H1 (cell line): ENCODE data around the gene PHACTR1. TPM values are rescaled to one million over a fixed set of nuclear protein-coding genes. Genes with fewer than 3 reads are reported as not detected.
A peak's percentile ranks its signal among the peaks of the same experiment; 100 is the strongest.

Source experiments
- CTCF ChIA-PET: fragments of 300-600 bp; sonication (Branson Sonifier 250); formaldehyde crosslinking; loops from one replicate; lab custom pipeline; 2021; ENCODE audit not compliant: partially characterized antibody; lab: Charles Lee
- POLR2A ChIA-PET: fragments of 300-600 bp; sonication (Branson Sonifier 250); formaldehyde crosslinking; loops from one replicate; lab custom pipeline; 2021; ENCODE audit warnings: inconsistent platforms; ENCODE audit not compliant: partially characterized antibody; lab: Charles Lee
- DNase-seq, 2 experiments: peaks; one replicate each; pipeline versions ENCODE4 v3.0.0 to v3.0.0-alpha.2; 2010 to 2022; ENCODE audit warnings: low spot score in 2 of 2, low read depth in 1 of 2, mixed read lengths in 1 of 2
- FAIRE-seq: peaks from 2 replicates; lab custom pipeline; 2011; peaks lifted over from hg19 to GRCh38; lab: Jason Lieb, UNC
- H2AFZ ChIP-seq: 2 replicates; pipeline ENCODE4 v1.8.1; 2012; ENCODE audit warnings: low read length, inconsistent platforms
- H2AK5ac ChIP-seq: 2 replicates; pipeline ENCODE4 v1.6.1; 2013; ENCODE audit warnings: low read depth, low read length
- H2BK120ac ChIP-seq: replicated peaks from 2 replicates; pipeline ENCODE3; 2013; ENCODE audit warnings: low read depth, low read length, inconsistent platforms
- H2BK12ac ChIP-seq: 2 replicates; pipeline ENCODE4 v1.6.1; 2013; ENCODE audit warnings: low read depth, low read length
- H2BK15ac ChIP-seq: 2 replicates; pipeline ENCODE4 v1.6.1; 2013; ENCODE audit warnings: low read length
- H2BK20ac ChIP-seq: 2 replicates; pipeline ENCODE4 v1.6.1; 2013; ENCODE audit warnings: low read length
- H2BK5ac ChIP-seq: 2 replicates; pipeline ENCODE4 v1.6.1; 2013; ENCODE audit warnings: low read depth, low read length
- H3K14ac ChIP-seq: 2 replicates; pipeline ENCODE4 v1.6.1; 2013; ENCODE audit warnings: inconsistent platforms; ENCODE audit not compliant: insufficient read length
- H3K18ac ChIP-seq: 2 replicates; pipeline ENCODE4 v1.6.1; 2013; ENCODE audit warnings: low read length; ENCODE audit errors: extremely low read depth
- H3K23ac ChIP-seq: 2 replicates; pipeline ENCODE4 v1.6.1; 2013; ENCODE audit warnings: inconsistent platforms; ENCODE audit not compliant: insufficient read length
- H3K23me2 ChIP-seq: 2 replicates; pipeline ENCODE4 v1.6.1; 2013; ENCODE audit warnings: low read depth, low read length
- H3K27ac ChIP-seq: 2 replicates; pipeline ENCODE4 v1.6.1; 2011; ENCODE audit warnings: low read depth, low read length, inconsistent platforms
- H3K27me3 ChIP-seq, 4 experiments: replicated peaks in 1 of 4; 1 replicate in 1 of 4; 2 replicates in 3 of 4; pipeline versions ENCODE4 v1.6.1 to v1.8.1; 2011 to 2013; ENCODE audit warnings: low read length in 3 of 4, mild to moderate bottlenecking in 3 of 4, inconsistent platforms in 2 of 4, mixed read lengths in 2 of 4, moderate library complexity in 1 of 4; ENCODE audit not compliant: control insufficient read depth in 3 of 4, insufficient read depth in 3 of 4; ENCODE audit errors: extremely low read depth in 1 of 4
- H3K36me3 ChIP-seq, 4 experiments: 2 replicates each; pipeline versions ENCODE4 v1.6.1 to v1.8.1; 2011 to 2013; ENCODE audit warnings: mild to moderate bottlenecking in 4 of 4, low read length in 3 of 4, moderate library complexity in 2 of 4, control low read depth in 1 of 4, inconsistent platforms in 1 of 4; ENCODE audit not compliant: insufficient read depth in 4 of 4, control insufficient read depth in 2 of 4
- H3K4ac ChIP-seq: replicated peaks from 2 replicates; pipeline ENCODE3; 2013; ENCODE audit warnings: low read length, low read depth, mixed read lengths, inconsistent platforms; ENCODE audit not compliant: insufficient read length
- H3K4me1 ChIP-seq, 4 experiments: replicated peaks in 1 of 4; 1 replicate in 1 of 4; 2 replicates in 3 of 4; pipeline versions ENCODE4 v1.6.1 to v1.8.1; 2011 to 2013; ENCODE audit warnings: low read length in 3 of 4, inconsistent platforms in 2 of 4, mixed read lengths in 1 of 4; ENCODE audit not compliant: insufficient read depth in 4 of 4, control insufficient read depth in 3 of 4
- H3K4me2 ChIP-seq, 2 experiments: 2 replicates each; pipeline versions ENCODE4 v1.6.1 to v1.8.1; 2011 to 2013; ENCODE audit warnings: low read depth in 2 of 2, low read length in 2 of 2, control low read depth in 1 of 2, inconsistent platforms in 1 of 2, mild to moderate bottlenecking in 1 of 2; ENCODE audit not compliant: insufficient read depth in 1 of 2
- H3K4me3 ChIP-seq, 4 experiments: fragments of 200-600, 300-600 bp in 1 of 4; sonication (generic), shearing (Covaris generic), sonication (Bioruptor Twin) in 1 of 4; 2 replicates each; pipeline versions ENCODE4 v1.5.1 to v1.8.1; 2011 to 2016; ENCODE audit warnings: low read length in 4 of 4, low read depth in 3 of 4, control low read depth in 2 of 4, inconsistent platforms in 2 of 4, mild to moderate bottlenecking in 2 of 4, mixed read lengths in 1 of 4, moderate library complexity in 1 of 4; ENCODE audit not compliant: insufficient read depth in 2 of 4; ENCODE audit errors: extremely low read depth in 1 of 4
- H3K56ac ChIP-seq: replicated peaks from 2 replicates; pipeline ENCODE3; 2013; ENCODE audit warnings: low read depth, mild to moderate bottlenecking, mixed read lengths, low read length, inconsistent platforms; ENCODE audit not compliant: insufficient read length
- H3K79me1 ChIP-seq: 2 replicates; pipeline ENCODE4 v1.6.1; 2013; ENCODE audit warnings: low read depth, low read length, control low read depth
- H3K79me2 ChIP-seq, 2 experiments: 2 replicates each; pipeline versions ENCODE4 v1.6.1 to v1.8.1; 2012 to 2013; ENCODE audit warnings: low read length in 2 of 2, mild to moderate bottlenecking in 2 of 2, inconsistent platforms in 1 of 2; ENCODE audit not compliant: insufficient read depth in 2 of 2, control insufficient read depth in 1 of 2
- H3K9ac ChIP-seq, 4 experiments: replicated peaks in 1 of 4; 1 replicate in 1 of 4; 2 replicates in 3 of 4; pipeline versions ENCODE4 v1.6.1 to v1.8.1; 2011 to 2013; ENCODE audit warnings: low read depth in 3 of 4, low read length in 3 of 4, control low read depth in 2 of 4, mild to moderate bottlenecking in 2 of 4, moderate library complexity in 2 of 4, inconsistent platforms in 1 of 4; ENCODE audit errors: extremely low read depth in 1 of 4
- H3K9me3 ChIP-seq, 2 experiments: 2 replicates each; pipeline versions ENCODE4 v1.6.1 to v1.8.1; 2012 to 2013; ENCODE audit warnings: mild to moderate bottlenecking in 2 of 2, moderate library complexity in 2 of 2, control low read depth in 1 of 2, inconsistent platforms in 1 of 2, low read depth in 1 of 2, low read length in 1 of 2, mixed read lengths in 1 of 2; ENCODE audit not compliant: insufficient read depth in 2 of 2
- H4K20me1 ChIP-seq, 2 experiments: replicated peaks in 1 of 2; 2 replicates each; pipeline versions ENCODE3 to v1.8.1; 2011 to 2013; ENCODE audit warnings: inconsistent platforms in 2 of 2, low read length in 2 of 2, mild to moderate bottlenecking in 1 of 2; ENCODE audit not compliant: insufficient read depth in 2 of 2, control insufficient read depth in 1 of 2
- H4K5ac ChIP-seq: 2 replicates; pipeline ENCODE4 v1.6.1; 2013; ENCODE audit warnings: low read length, low read depth, mixed read lengths, inconsistent platforms; ENCODE audit not compliant: insufficient read length
- H4K8ac ChIP-seq: 2 replicates; pipeline ENCODE4 v1.8.0; 2013; ENCODE audit warnings: mild to moderate bottlenecking, moderate library complexity, low read length, inconsistent platforms; ENCODE audit not compliant: insufficient read depth; ENCODE audit errors: extremely low read depth
- H4K91ac ChIP-seq: replicated peaks from 2 replicates; pipeline ENCODE3; 2013; ENCODE audit warnings: low read length, mixed read lengths, inconsistent platforms; ENCODE audit not compliant: insufficient read length
- ASH2L ChIP-seq: fragments of 200-600, 300-600 bp; sonication (generic); IDR thresholded peaks from one replicate; pipeline ENCODE4 v1.7.1; 2017; ENCODE audit warnings: low read length
- CTBP2 ChIP-seq: IDR thresholded peaks from 2 replicates; pipeline ENCODE4 v1.7.0; 2011; ENCODE audit warnings: borderline replicate concordance, mild to moderate bottlenecking, moderate library complexity, mixed read lengths, low read length; ENCODE audit not compliant: insufficient read depth, insufficient read length
- CTCF ChIP-seq, 3 experiments: IDR thresholded peaks; 1 replicate in 2 of 3; 2 replicates in 1 of 3; pipeline versions ENCODE4 v1.5.1 to v1.6.1; 2011; ENCODE audit warnings: low read length in 3 of 3, mild to moderate bottlenecking in 3 of 3, inconsistent platforms in 2 of 3, low read depth in 1 of 3, moderate library complexity in 1 of 3; ENCODE audit not compliant: insufficient read depth in 1 of 3; ENCODE audit errors: control extremely low read depth in 1 of 3
- HDAC6 ChIP-seq: IDR thresholded peaks from one replicate; pipeline ENCODE4 v1.7.1; 2012; ENCODE audit warnings: low read depth, mild to moderate bottlenecking, inconsistent platforms, low read length, moderate library complexity
- JUND ChIP-seq: IDR thresholded peaks from 2 replicates; pipeline ENCODE4 v1.6.1; 2011; ENCODE audit warnings: mild to moderate bottlenecking, improper control_type of control experiment, low read length
- NRF1 ChIP-seq: IDR thresholded peaks from 2 replicates; pipeline ENCODE4 v1.6.1; 2011; ENCODE audit warnings: mild to moderate bottlenecking, low read depth, low read length, improper control_type of control experiment
- RXRA ChIP-seq: IDR thresholded peaks from 2 replicates; pipeline ENCODE4 v1.6.1; 2011; ENCODE audit warnings: low read depth, mild to moderate bottlenecking, low read length, moderate library complexity; ENCODE audit not compliant: insufficient read depth
- SP1 ChIP-seq: IDR thresholded peaks from 2 replicates; pipeline ENCODE4 v1.6.1; 2011; ENCODE audit warnings: low read depth, low read length
- WGBS, 2 experiments: shearing (Covaris generic) in 1 of 2; methylation state at CpG; one replicate each; pipeline versions ENCODE4 v1.1.6 to v1.1.7; 2013 to 2015; ENCODE audit warnings: low lambda C conversion rate in 2 of 2, mixed read lengths in 2 of 2, inconsistent platforms in 1 of 2, low coverage in 1 of 2, missing lambda C conversion rate in 1 of 2; ENCODE audit not compliant: insufficient replicate concordance in 2 of 2, insufficient coverage in 1 of 2, insufficient read length in 1 of 2; ENCODE audit errors: extremely low coverage in 1 of 2, missing lambda C conversion rate in 1 of 2; 5-methylcytosine and 5-hydroxymethylcytosine counted together
- polyA plus RNA-seq, 7 experiments: library from polyadenylated mRNA; depleted of rRNA in 3 of 7; stranded (reverse) in 5 of 7; unstranded in 2 of 7; fragments of >200 nt in 5 of 7; fragments of 200-250 nt in 2 of 7; gene quantifications; 1 replicate in 5 of 7; 2 replicates in 1 of 7; 4 replicates in 1 of 7; pipeline versions ENCODE4 v1.2.1 to v1.2.3, GENCODE V29; 2011 to 2013; ENCODE audit warnings: missing spikeins in 2 of 7, mixed read lengths in 2 of 7
- total RNA-seq: library from RNA; stranded (reverse); fragmentation: NEBNext Ultra II Directional; extraction: Animal tissue kit (Norgen Biotek cat#: 25700); gene quantifications from 2 replicates; pipeline ENCODE4 v1.2.1, GENCODE V29; 2021
- TF ChIP-seq, protein P1 (sequence below): IDR thresholded peaks from 2 replicates; pipeline ENCODE4 v1.6.1; 2012; ENCODE audit warnings: inconsistent platforms

The PHACTR1 gene
- total and polyA plus RNA-seq, 2 of the 8 experiments (the other 6 are each of a cell fraction or from before 2014, with no cell fraction given), result 3.9 to 17.1 TPM

DNA sequence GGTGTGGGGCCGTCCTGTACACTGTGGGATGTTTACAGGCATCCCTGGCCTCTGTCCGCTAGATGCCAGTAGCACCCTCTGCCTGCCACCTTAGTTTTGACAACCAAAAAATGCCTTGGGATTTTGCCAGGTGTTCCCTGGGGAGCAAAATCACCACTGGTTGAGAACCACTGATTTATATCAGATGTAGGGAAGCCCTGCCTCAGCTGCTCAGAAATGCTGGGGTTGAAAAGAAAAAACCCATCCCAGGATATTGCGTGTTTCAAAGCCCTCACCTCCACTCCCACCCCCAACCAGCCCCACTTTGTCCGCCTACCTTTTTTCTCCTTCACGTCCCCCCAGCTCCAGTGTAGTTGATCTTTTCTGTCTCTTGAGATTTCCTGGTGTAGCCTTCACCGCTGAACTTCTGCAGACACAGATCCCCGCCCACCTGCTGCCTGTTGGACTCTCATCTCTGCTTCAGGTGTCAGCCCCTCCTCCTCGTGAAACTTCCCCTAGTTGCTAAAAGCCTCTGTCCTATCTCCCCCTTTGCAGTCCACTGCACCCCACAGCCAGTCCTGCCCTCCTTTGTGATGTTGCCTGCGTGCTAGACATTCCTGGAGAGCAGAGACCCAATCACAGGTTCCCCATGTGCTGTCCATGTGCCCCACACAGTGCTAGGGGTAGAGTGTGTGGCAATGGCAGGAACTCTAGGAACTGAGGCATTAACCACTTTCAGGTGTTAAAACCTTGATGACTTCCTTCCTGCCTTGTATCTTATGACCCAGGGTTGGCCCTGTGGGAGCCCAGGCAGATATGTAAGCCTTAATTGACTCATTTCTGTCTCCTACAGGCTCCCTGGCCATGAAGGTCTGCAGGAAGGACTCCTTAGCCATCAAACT, 512.9 kb downstream of the PHACTR1 start:
- no peaks in the 10 kb centered on the region for H3K27me3 ChIP-seq
- no peak overlapping the region for H3K4me2 ChIP-seq
- H2BK20ac ChIP-seq, result no peak overlapping the region
- H3K4me3 ChIP-seq, result no peak overlapping the region
- H2BK120ac ChIP-seq, result no peak overlapping the region
- H3K4ac ChIP-seq, result no peak overlapping the region
- H2AK5ac ChIP-seq, result no peak overlapping the region; the same call in 1 of the 2 replicates
- no peaks in the 10 kb centered on the region for H4K20me1 ChIP-seq
- H3K79me1 ChIP-seq, result no peaks in the 10 kb centered on the region; the same call in 1 of the 2 replicates
- ChIA-PET CTCF (interaction anchor here (0.6 to 1.7 kb wide), 13 partner anchors 9 to 316 kb away, joined by 3 to 5 read pairs (median 3); no protein-coding TSS in a partner anchor), POLR2A (no interaction called here)
- H3K27ac ChIP-seq, result no peak overlapping the region
- no peak overlapping the region for H4K91ac ChIP-seq
- H3K79me2 ChIP-seq, result no peaks in the 10 kb centered on the region
- no peak overlapping the region for H2BK15ac ChIP-seq
- peaks cover 0 to 4% (median 0%) of the 10 kb centered on the region in 4 experiments; a peak in 4 of 8 replicates for H3K36me3 ChIP-seq
- H3K56ac ChIP-seq, result no peak overlapping the region
- no peak overlapping the region for H2AFZ ChIP-seq
- H4K5ac ChIP-seq, result no peak overlapping the region
- FAIRE-seq, result no peak
- no peak overlapping the region for H3K9ac ChIP-seq
- no peak overlapping the region for H3K14ac ChIP-seq
- H3K23me2 ChIP-seq, result no peaks in the 10 kb centered on the region
- no peak overlapping the region for H4K8ac ChIP-seq
- H3K23ac ChIP-seq, result no peak overlapping the region
- no peak for DNase-seq
- WGBS, 2 experiments, result 79% methylated on average over 8 of the region's 9 CpGs; no CpG with 5 or more reads in 1 of the 2 experiments
- H2BK5ac ChIP-seq, result no peak overlapping the region
- no peak overlapping the region for H2BK12ac ChIP-seq
- H3K18ac ChIP-seq, result no peak overlapping the region
- no peaks in the 10 kb centered on the region for H3K9me3 ChIP-seq
- no peaks in the 10 kb centered on the region for H3K4me1 ChIP-seq
- TF ChIP-seq HDAC6 (no peak), SP1 (no peak), CTBP2 (no peak), CTCF (IDR thresholded peaks at IDR 0.05; ENCODE audit: control extremely low read depth in 1 of 3, insufficient read depth in 1 of 3, low read depth in 1 of 3, low read length in 3 of 3) (peak; percentile 41 to 52 (median 41); a peak in 3 of 4 replicates), NRF1 (no peak), RXRA (no peak), JUND (no peak), ASH2L (no peak)
- TF ChIP-seq, protein P1, sequence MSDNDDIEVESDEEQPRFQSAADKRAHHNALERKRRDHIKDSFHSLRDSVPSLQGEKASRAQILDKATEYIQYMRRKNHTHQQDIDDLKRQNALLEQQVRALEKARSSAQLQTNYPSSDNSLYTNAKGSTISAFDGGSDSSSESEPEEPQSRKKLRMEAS, result 0 out of 2 replicates have a peak, but pooled peaks have one; percentile 14
